Measurements from ENCODE around the gene DLG2.

DLG2 gene

DNA sequence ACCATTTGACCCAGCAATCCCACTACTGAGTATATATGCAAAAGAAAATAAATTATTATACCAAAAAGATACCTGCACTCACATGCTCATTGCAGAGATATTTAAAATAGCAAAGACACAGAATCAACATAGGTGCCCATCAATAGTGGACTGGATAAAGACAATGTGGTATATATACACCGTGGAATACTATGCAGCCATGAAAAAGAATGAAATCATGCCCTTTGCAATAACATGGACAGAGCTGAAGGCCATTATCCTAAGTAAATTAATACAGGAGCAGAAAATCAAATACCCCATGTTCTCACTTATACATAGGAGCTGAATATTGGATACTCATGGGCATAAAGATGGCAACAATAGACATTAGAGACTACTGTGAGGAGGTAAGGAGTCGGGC is 68.7 kb downstream of the DLG2 start:
- DNase-seq (ENCODE audit: low read depth in 3 of 3) = no peak

DNA sequence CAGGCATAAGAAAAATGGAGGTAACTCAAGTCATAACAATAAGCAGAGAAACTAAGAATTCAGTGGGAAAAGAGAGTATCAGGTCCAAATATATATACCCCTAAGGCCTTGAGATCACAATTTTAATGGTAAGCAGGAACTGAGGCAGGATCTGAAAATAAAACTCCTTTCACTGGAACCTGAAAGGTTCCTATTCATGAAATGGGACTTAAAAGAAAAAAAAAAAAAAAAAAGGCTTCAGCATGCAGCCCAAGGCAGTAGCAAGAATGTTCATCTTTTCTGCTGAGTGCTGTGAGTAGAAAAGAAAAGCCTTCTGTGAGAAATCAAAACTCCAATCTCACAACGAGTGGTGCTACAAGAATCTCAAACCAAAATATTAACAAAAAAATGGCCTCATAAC is 75.3 kb downstream of the DLG2 start:
- no peak for DNase-seq (ENCODE audit: low read depth in 3 of 3)

DNA sequence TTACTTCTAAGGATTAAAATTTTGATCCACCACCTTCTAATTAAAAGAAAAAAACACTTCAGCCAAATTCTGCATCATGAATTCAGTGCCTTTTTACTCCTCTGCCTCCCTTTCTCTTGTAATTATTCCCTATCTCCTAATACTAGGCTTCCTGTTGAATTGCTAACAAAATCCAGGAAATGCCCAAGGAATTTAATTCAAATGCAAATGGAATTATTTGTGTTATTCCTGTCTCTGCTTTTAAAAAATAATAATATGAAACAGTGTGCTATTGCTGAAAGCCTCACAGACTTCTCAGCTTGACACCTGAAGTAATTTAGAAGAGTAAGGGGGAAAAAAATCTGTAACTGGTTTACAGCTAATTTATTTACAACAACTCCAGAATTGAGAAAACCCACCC is 85.5 kb downstream of the DLG2 start:
- DNase-seq (ENCODE audit: low read depth in 3 of 3) = no peak

DNA sequence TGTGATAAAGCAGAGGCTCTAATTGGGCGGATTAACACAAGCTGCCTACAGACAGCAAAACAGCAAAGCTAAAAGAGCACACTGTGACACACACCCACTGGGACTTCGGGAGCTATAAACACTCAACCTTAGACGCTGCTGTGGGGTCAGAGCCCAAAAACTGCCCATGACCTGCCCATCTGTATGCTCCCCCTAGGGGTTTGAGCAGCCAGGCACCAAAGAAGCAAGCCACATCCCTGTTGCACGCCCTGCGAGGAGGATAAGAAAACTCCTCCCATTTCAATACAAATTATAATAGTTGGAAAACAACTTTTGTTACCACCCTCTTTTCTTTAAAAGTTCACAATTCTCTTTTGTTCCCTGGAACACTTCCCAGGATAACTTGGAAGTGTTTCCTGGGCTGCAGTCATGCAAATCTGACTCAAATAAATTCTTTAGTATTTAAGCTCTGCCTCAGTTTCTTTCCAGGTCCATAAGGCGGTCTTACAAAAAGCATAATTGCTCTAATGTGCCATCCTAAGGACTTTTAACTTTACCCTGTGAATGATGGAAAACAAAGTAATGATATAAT is 86.4 kb downstream of the DLG2 start:
- no peak for DNase-seq (ENCODE audit: low read depth in 3 of 3)

GRCh38 chr11:85540181-85540580 is 87.0 kb downstream of the DLG2 start:
- DNase-seq (ENCODE audit: low read depth in 3 of 3) = no peak

DNA sequence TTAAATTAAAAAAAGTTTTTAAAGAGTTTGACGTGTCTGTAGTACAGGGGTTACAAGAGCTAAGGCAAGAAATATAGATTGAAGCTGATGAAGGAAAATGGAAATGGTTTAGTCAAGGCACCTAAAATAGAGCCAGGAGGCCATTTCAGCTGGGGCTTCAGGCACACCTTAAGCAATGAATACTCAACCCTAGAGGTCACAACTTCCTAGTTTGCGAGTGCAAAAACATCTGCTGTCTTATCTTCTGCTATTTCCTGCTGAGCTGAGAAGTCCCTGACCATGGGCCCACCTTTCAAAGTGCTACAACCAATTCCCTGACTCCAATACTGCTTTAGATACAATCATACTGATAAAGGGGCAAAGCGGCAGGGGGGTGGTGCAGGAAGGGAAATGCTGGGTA is 87.4 kb downstream of the DLG2 start:
- no peak for DNase-seq (ENCODE audit: low read depth in 3 of 3)

DNA sequence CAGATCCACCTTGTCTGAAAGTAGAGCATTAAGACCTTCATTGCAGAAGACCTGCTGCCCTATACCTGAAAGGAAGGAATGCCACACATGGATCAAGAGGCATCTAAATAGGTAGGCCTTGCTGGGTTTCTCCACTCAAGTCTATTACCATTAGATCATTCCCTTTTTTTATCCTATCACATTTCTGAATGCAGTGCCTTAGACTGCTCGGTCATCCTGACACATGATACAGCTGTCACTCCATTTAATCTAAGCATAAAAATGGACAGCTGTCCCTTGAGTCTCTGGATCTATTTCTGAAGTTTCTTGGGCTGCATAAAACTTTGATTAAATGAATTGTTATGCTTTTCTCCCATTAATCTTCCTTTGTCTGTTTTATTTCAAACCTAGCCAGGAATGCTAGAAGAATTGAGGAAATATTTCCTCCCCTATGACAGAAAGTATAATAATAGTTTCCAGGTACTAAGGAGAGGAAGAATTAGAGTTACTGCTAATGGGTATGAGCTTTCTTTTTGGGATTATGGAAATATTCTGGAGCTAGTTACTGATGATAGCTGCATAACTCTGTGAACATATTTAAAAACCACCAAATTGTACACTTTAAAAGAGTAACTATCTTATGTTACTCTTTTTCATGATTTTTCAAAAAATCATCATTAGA is 88.0 kb downstream of the DLG2 start:
- no peak for DNase-seq (ENCODE audit: low read depth in 3 of 3)

DNA sequence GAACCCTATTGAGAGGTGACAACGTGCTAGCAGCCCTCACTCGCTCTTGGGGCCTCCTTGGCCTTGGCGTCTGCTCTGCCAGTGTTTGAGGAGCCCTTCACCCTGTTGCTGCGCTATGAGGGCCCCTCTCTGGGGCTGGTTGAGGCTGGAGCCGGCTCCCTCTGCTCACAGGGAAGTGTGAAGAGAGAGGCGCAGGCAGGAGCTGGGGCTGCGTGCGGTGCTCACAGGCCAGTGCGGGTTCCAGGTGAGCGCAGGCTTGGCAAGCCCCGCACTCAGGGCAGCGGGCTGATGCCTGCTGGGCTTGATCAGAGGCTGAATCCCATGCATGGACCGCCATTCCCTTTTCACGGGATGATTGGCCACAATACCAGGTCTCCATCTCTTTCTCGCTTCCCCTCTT is 90.7 kb downstream of the DLG2 start:
- no peak for DNase-seq (ENCODE audit: low read depth in 3 of 3)

GRCh38 chr11:85534806-85535205 is 92.3 kb downstream of the DLG2 start:
- DNase-seq (ENCODE audit: low read depth in 3 of 3) = no peak

DNA sequence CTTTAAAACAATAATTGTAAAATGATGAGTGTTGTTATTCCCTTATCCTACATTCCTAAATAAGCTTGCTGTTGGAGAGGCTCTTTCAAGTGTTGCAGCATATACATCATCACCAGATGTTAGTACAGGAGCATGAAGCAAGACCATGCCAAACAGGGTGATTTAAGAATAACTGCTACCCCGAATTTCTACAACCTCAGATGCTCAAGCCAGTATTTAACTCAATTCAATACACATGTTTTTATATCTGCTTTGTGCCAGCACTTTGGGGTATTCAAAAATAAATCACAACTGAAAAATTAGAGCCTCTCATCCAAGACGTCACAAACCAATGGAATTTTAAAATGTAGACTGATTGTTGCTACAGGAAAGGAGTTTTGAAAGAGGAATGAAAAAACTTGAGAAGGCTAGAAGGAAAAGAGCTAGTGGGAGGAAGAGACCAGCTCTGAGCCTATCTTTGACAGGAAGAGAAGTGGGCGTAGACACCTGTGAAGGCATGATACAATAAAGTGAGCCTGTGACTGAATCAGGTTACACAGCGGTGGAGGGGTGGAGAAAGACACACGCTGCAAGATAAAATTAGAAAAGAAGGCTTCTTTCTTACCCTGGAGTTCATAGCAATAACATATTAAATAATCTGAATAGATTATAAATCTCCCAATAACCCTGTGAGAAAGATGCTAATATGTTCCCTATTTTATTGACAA is 95.8 kb downstream of the DLG2 start:
- no peak for DNase-seq (ENCODE audit: low read depth in 3 of 3)

DNA sequence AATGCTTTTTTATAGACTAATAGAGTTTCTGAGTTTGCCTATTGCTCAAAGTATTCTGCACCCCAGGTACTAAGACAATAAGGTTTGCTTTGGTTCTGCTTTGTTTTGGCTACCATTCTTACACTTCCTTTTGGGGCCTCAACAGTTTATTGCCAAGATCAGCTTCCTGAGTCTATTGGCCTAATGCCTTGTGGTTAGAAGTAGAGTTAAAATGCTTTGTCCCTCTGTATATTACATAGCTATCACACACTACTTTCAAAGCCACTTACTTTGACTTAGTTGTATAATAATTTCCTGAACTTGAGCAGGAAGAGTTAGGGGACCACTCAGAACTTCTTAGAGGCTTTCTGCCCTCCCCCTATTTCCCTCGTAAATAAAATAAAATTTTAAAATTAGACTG is 96.5 kb downstream of the DLG2 start:
- no peak for DNase-seq (ENCODE audit: low read depth in 3 of 3)

- no peak for DNase-seq (ENCODE audit: low read depth in 3 of 3)
These were observed 100.6 kb downstream of the DLG2 start for GRCh38 chr11:85526564-85526963.

DNA sequence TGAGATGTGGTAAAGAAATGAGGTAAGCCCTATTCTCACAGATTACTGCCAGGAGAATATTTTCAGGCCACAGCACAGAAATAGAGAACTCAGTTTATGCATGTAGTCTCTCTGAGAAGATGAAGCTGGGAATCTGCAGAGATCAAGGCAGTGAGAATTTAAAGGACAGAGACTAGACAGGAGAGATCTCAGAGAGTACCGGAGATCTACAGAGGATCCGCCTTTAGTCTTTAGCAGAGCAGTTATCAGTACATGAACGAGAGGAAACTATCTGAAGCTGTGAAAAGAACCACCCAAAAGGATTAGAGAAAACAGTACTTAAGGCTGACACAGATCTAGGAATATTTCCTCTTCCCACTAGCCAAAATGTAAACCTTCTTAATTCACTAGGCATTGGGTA is 101.5 kb downstream of the DLG2 start:
- DNase-seq (ENCODE audit: low read depth in 3 of 3) = no peak

DNA sequence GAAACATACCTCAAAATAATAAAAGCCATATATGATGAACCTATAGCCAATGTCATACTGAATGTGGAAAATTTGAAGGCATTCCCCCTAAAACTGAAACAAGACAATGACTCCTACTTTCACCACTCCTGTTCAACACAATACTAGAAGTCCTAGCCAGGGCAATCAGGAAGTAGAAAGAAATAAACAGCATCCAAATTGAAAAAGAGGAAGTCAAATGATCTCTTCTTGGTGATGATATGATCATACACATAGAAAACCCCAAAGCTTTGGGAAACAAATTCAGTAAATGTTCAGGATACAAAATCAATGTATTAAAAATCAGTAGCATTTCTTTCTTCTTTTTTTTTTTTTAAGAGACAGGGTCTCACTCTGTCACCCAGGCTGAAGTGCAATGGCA is 109.9 kb downstream of the DLG2 start:
- DNase-seq (ENCODE audit: low read depth in 3 of 3) = no peak

- no peak for DNase-seq (ENCODE audit: low read depth in 3 of 3)
These were observed 131.2 kb downstream of the DLG2 start for GRCh38 chr11:85495918-85496317.

- DNase-seq (ENCODE audit: low read depth in 3 of 3) = no peak
These were observed 132.7 kb downstream of the DLG2 start for GRCh38 chr11:85494396-85494795.

DNA sequence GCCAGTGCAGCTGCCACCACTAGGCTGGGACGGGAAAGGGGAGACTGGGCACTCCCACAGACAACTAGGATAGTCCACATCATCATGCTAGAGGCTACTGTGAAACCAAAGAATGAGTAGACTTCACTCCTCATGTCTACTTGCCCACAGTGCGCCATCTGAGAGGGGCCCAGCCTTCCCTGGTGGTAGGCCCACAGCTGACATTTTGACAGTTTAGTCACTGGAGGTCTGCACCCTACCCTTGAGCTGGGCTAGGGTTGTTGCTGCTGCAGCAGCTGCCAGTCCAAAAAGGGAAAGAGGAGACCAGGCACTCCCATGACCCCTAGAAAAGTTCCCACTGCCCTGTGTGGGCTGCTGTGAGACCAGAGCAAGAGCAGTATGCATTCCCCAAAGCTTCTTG is 141.2 kb downstream of the DLG2 start:
- no peak for DNase-seq (ENCODE audit: low read depth in 3 of 3)

DNA sequence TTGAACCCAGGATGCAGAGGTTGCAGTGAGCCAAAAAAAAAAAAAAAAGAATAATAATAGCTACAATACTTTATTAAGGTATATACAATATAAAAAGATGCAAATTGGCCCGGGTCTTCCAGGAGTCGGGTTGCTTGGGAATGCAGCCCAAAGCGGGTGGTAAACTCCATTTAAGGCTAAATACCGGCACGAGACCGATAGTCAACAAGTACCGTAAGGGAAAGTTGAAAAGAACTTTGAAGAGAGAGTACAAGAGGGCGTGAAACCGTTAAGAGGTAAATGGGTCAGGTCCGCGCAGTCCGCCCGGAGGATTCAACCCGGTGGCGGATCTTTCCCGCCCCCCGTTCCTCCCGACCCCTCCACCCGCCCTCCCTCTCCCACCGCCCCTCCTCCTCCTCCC is 143.3 kb downstream of the DLG2 start:
- DNase-seq (ENCODE audit: low read depth in 3 of 3) = no peak

DNA sequence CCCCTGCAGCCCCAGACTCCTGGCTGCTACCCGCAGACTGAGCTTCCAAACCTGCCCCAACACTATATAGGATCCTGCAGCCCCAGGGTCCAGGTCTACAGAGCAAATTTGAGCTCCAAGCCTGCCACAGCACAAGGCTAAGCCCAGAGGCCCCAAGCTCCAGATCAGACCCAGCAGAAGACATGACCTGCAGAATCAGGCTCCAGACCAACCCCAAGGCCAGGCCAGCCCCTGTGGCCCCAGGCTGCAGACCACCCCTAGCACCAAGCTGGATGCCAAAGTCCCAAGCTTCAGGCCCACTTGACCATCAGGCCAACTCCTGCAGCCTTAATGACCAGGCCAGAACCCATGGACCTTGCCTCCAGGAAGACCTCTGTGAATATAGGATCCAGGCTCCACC is 145.3 kb downstream of the DLG2 start:
- DNase-seq (ENCODE audit: low read depth in 3 of 3) = no peak

- no peak for DNase-seq (ENCODE audit: low read depth in 3 of 3)
These were observed 151.3 kb downstream of the DLG2 start for GRCh38 chr11:85475660-85476517.

DNA sequence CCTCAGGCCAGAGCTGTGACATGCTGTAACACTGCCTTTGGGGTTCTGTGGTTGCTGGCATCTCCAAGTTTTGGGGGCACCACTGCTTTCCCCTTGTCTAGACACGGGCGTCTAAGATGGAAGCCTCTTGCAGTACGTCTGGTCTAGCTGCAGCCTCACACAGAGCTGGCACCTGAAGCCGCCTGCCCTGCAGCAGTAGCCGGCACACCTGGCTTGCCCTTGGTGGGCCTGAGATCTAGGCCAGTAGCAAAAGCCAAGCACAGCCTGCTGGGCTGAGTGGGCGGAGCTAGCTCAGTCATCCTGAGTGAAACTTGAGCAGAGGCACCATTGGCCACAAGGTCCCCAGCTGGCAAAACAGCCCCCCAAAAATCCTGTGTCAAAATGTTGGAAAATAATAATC is 154.2 kb downstream of the DLG2 start:
- no peak for DNase-seq (ENCODE audit: low read depth in 3 of 3)

- no peak for DNase-seq (ENCODE audit: low read depth in 3 of 3)
These were observed 162.9 kb downstream of the DLG2 start for GRCh38 chr11:85464283-85464682.

DNA sequence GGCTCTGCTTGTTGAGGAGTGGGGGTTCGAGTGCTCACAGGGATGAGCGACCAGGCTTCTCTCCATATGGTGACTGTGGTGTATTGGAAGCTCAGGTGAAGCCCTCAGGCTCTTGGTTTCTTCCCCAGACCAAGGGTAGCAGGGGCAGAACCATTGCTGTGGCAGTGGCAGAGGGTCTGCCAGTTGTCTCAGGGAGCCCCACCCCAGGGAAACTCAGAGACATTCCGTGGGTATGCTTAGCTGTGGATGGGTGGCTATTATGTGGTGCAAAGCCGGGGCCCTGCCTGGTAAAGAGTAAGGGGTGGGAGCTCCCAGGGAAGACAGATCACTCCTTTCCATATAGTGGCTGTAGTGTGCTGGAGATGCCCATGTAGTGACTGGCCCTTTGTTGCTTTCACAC is 167.8 kb downstream of the DLG2 start:
- DNase-seq (ENCODE audit: low read depth in 3 of 3) = no peak

Measured in stimulated activated CD4-positive, alpha-beta T cell treated with anti-CD3 and anti-CD28 coated beads, TNF-alpha, amount 100 ng/mL, for 24 hours (primary cell).